Kidney capillary endothelial cell (primary cell): Measurements from ENCODE around the gene WASL.
A peak's percentile ranks its signal among the peaks of the same experiment; 100 is the strongest.
"Not testable (repeated sequence)": the region's sequence is repeated elsewhere in the genome, so short reads cannot be mapped to it uniquely, and the experiment has no call there.

Experiments used
- DNase-seq: peaks from one replicate; pipeline ENCODE4 v3.0.0-alpha.2; 2018; ENCODE audit warnings: low spot score

Gene WASL

GRCh38 chr7:123768493-123768892, 19.7 kb upstream of the WASL start:
- DNase-seq = no peak

- no peak for DNase-seq
Observed at GRCh38 chr7:123763191-123763661, 14.4 kb upstream of the WASL start.

GRCh38 chr7:123761729-123762128, 12.9 kb upstream of the WASL start:
- DNase-seq = no peak

GRCh38 chr7:123757095-123757494, 8.3 kb upstream of the WASL start:
- no peak for DNase-seq

GRCh38 chr7:123755338-123755737, 6.5 kb upstream of the WASL start:
- DNase-seq = no peak

- DNase-seq = no peak
Observed at GRCh38 chr7:123754271-123754871, 5.6 kb upstream of the WASL start.

- DNase-seq = no peak
Observed at GRCh38 chr7:123752534-123752933, 3.7 kb upstream of the WASL start.

- DNase-seq = no peak
Observed at GRCh38 chr7:123751821-123752220, 3.0 kb upstream of the WASL start.

GRCh38 chr7:123750389-123751230, 1.8 kb upstream of the WASL start:
- no peak for DNase-seq

GRCh38 chr7:123749537-123749857, 694 bp upstream of the WASL start:
- DNase-seq = peak; percentile 48

- DNase-seq = peak; percentile 17
Observed at GRCh38 chr7:123748171-123748733, 551 bp downstream of the WASL start.

GRCh38 chr7:123747620-123748141, 1.1 kb downstream of the WASL start:
- peak; percentile 31 for DNase-seq

GRCh38 chr7:123746931-123747488, 1.8 kb downstream of the WASL start:
- DNase-seq = no peak

GRCh38 chr7:123746055-123746454, 2.7 kb downstream of the WASL start:
- DNase-seq = no peak

GRCh38 chr7:123745437-123745836, 3.4 kb downstream of the WASL start:
- no peak for DNase-seq

GRCh38 chr7:123744416-123744815, 4.4 kb downstream of the WASL start:
- no peak for DNase-seq

GRCh38 chr7:123741940-123742339, 6.9 kb downstream of the WASL start:
- no peak for DNase-seq

GRCh38 chr7:123738808-123739207, 10.0 kb downstream of the WASL start:
- DNase-seq = no peak

- DNase-seq = no peak
Observed at GRCh38 chr7:123738356-123738755, 10.4 kb downstream of the WASL start.

GRCh38 chr7:123737168-123737674, 11.6 kb downstream of the WASL start:
- DNase-seq = not testable (repeated sequence)

GRCh38 chr7:123735539-123735938, 13.3 kb downstream of the WASL start:
- no peak for DNase-seq

- no peak for DNase-seq
Observed at GRCh38 chr7:123734498-123734897, 14.3 kb downstream of the WASL start.
